PC-9 (cell line): ENCODE results near the gene MRC2.

Experiments
- CTCF ChIP-seq: fragments of 200-600 bp; sonication (generic); conservative IDR thresholded peaks from 2 replicates; pipeline ENCODE4 v1.6.1; 2017; ENCODE audit warnings: mixed run types, antibody characterized with exemption, mild to moderate bottlenecking, moderate library complexity
- EZH2 ChIP-seq: fragments of 200-600 bp; sonication (generic); IDR thresholded peaks from 2 replicates; pipeline ENCODE4 v1.8.0; 2017; ENCODE audit warnings: antibody characterized with exemption, low read depth

GRCh38 chr17:62641153-62641552 lies 13.7 kb downstream of the MRC2 start:
- no peak for TF ChIP-seq CTCF
- no peak for TF ChIP-seq EZH2
